NCI-H774 (cell line): Measurements from ENCODE around the gene PIN4.
"Not testable (repeated sequence)": the region's sequence is repeated elsewhere in the genome, so short reads cannot be mapped to it uniquely, and the experiment has no call there.

Experiments used
- DNase-seq: peaks from one replicate; lab custom pipeline; 2025; lab: John Stamatoyannopoulos, UW

PIN4 gene

GRCh38 chrX:72202792-72203401 is 21.3 kb downstream of the PIN4 start:
- DNase-seq, result no peak

GRCh38 chrX:72203421-72203820 is 21.9 kb downstream of the PIN4 start:
- DNase-seq, result no peak

- DNase-seq, result no peak
Observed at GRCh38 chrX:72205706-72206105, 24.1 kb downstream of the PIN4 start.

- no peak for DNase-seq
Observed at GRCh38 chrX:72207366-72207765, 25.8 kb downstream of the PIN4 start.

- DNase-seq, result no peak
Observed at GRCh38 chrX:72208126-72208800, 26.7 kb downstream of the PIN4 start.

GRCh38 chrX:72216973-72217372 is 35.4 kb downstream of the PIN4 start:
- DNase-seq, result no peak

- DNase-seq, result not testable (repeated sequence)
Observed at GRCh38 chrX:72220375-72220774, 38.8 kb downstream of the PIN4 start.

- no peak for DNase-seq
Observed at GRCh38 chrX:72230290-72230689, 48.7 kb downstream of the PIN4 start.

- DNase-seq, result no peak
Observed at GRCh38 chrX:72236841-72237240, 55.3 kb downstream of the PIN4 start.

- no peak for DNase-seq
Observed at GRCh38 chrX:72238183-72238582, 56.6 kb downstream of the PIN4 start.

- DNase-seq, result peak; percentile 70
Observed at GRCh38 chrX:72238721-72239475, 57.3 kb downstream of the PIN4 start, which contains the start of gene ERCC6L. TSS of gene ERCC6L (minus strand) at chrX:72239027. CDS start at chrX:72238911, 116 bp downstream.

GRCh38 chrX:72240976-72241375 is 59.4 kb downstream of the PIN4 start:
- DNase-seq, result no peak

GRCh38 chrX:72243472-72243871 is 61.9 kb downstream of the PIN4 start:
- no peak for DNase-seq

- peak; percentile 9 for DNase-seq
Observed at GRCh38 chrX:72245461-72246089, 64.0 kb downstream of the PIN4 start.

GRCh38 chrX:72247206-72247942 is 65.8 kb downstream of the PIN4 start:
- DNase-seq, result no peak
